Osteocyte (in vitro differentiated cells): ENCODE results near the gene CAB39L. TPM values are rescaled to one million over a fixed set of nuclear protein-coding genes. Genes with fewer than 3 reads are reported as not detected.

Experiments used
- DNase-seq: peaks from one replicate; pipeline ENCODE4 v3.0.0; 2021; ENCODE audit warnings: mixed read lengths; ENCODE audit not compliant: unreplicated experiment; ENCODE audit errors: extremely low spot score
- H3K27ac Mint-ChIP-seq: one replicate; pipeline ENCODE4 v1.8.0; 2021; ENCODE audit warnings: mild to moderate bottlenecking, mixed read lengths; ENCODE audit not compliant: unreplicated experiment
- H3K27me3 Mint-ChIP-seq: one replicate; pipeline ENCODE4 v1.8.0; 2021; ENCODE audit warnings: mixed read lengths; ENCODE audit not compliant: unreplicated experiment
- H3K36me3 Mint-ChIP-seq: one replicate; pipeline ENCODE4 v1.8.0; 2021; ENCODE audit warnings: mixed read lengths; ENCODE audit not compliant: unreplicated experiment
- H3K4me1 Mint-ChIP-seq: one replicate; pipeline ENCODE4 v1.8.0; 2021; ENCODE audit warnings: mixed read lengths; ENCODE audit not compliant: unreplicated experiment
- H3K4me3 Mint-ChIP-seq: one replicate; pipeline ENCODE4 v1.8.0; 2021; ENCODE audit warnings: mild to moderate bottlenecking, moderate library complexity, mixed read lengths; ENCODE audit not compliant: unreplicated experiment
- H3K9me3 Mint-ChIP-seq: one replicate; pipeline ENCODE4 v1.8.0; 2021; ENCODE audit warnings: mixed read lengths; ENCODE audit not compliant: unreplicated experiment
- CTCF ChIP-seq: fragments of 200-600 bp; sonication (generic); IDR thresholded peaks from 2 replicates; pipeline ENCODE4 v1.5.0; 2021; ENCODE audit warnings: antibody characterized with exemption, mild to moderate bottlenecking, moderate library complexity
- total RNA-seq: library from RNA; stranded (reverse); gene quantifications from 2 replicates; pipeline ENCODE4 v1.2.1, GENCODE V29; 2021

Gene CAB39L
- total RNA-seq, 1 donor from 2014 or later, result 8.3 TPM

GRCh38 chr13:49354719-49355118, 89.1 kb downstream of the CAB39L start:
- Mint-ChIP-seq H3K4me3 (no peak overlapping the region), H3K27ac (no peak overlapping the region), H3K9me3 (peaks cover 7% of the 10 kb centered on the region), H3K4me1 (peaks cover 40% of the 10 kb centered on the region), H3K36me3 (peaks cover 5% of the 10 kb centered on the region), H3K27me3 (no peaks in the 10 kb centered on the region)
- no peak for TF ChIP-seq CTCF
- DNase-seq, result no peak

- Mint-ChIP-seq H3K27me3 (no peaks in the 10 kb centered on the region), H3K9me3 (peaks cover 7% of the 10 kb centered on the region), H3K27ac (peak overlapping the region; percentile 21), H3K36me3 (peaks cover 5% of the 10 kb centered on the region), H3K4me1 (peaks cover 40% of the 10 kb centered on the region), H3K4me3 (no peak overlapping the region)
- TF ChIP-seq CTCF, result no peak
- no peak for DNase-seq
Observed at GRCh38 chr13:49353908-49354307, 90.0 kb downstream of the CAB39L start.

- Mint-ChIP-seq H3K4me3 (no peak overlapping the region), H3K4me1 (peaks cover 32% of the 10 kb centered on the region), H3K36me3 (peaks cover 2% of the 10 kb centered on the region), H3K27ac (peak overlapping the region; percentile 0), H3K9me3 (no peaks in the 10 kb centered on the region), H3K27me3 (no peaks in the 10 kb centered on the region)
- DNase-seq, result no peak
- TF ChIP-seq CTCF, result no peak
Observed at GRCh38 chr13:49351871-49352270, 92.0 kb downstream of the CAB39L start.

- H3K4me3 Mint-ChIP-seq, result no peak overlapping the region
- TF ChIP-seq CTCF, result no peak
- H3K4me1 Mint-ChIP-seq, result peaks cover 13% of the 10 kb centered on the region
- H3K27me3 Mint-ChIP-seq, result no peaks in the 10 kb centered on the region
- H3K27ac Mint-ChIP-seq, result no peak overlapping the region
- no peak for DNase-seq
- H3K36me3 Mint-ChIP-seq, result peaks cover 2% of the 10 kb centered on the region
- H3K9me3 Mint-ChIP-seq, result no peaks in the 10 kb centered on the region
Observed at GRCh38 chr13:49348751-49349150, 95.1 kb downstream of the CAB39L start.

GRCh38 chr13:49347650-49348385, 96.0 kb downstream of the CAB39L start:
- DNase-seq, result no peak
- no peaks in the 10 kb centered on the region for H3K27me3 Mint-ChIP-seq
- H3K27ac Mint-ChIP-seq, result no peak overlapping the region
- H3K4me1 Mint-ChIP-seq, result peaks cover 14% of the 10 kb centered on the region
- H3K4me3 Mint-ChIP-seq, result no peak overlapping the region
- H3K36me3 Mint-ChIP-seq, result peaks cover 2% of the 10 kb centered on the region
- TF ChIP-seq CTCF, result no peak
- no peaks in the 10 kb centered on the region for H3K9me3 Mint-ChIP-seq
